GM20000 (cell line): ENCODE measurements around the gene CCN6.
"Not testable (repeated sequence)": the region's sequence is repeated elsewhere in the genome, so short reads cannot be mapped to it uniquely, and the experiment has no call there.

Source experiments
- DNase-seq: peaks from one replicate; pipeline ENCODE4 v3.0.0; 2012; ENCODE audit warnings: low spot score
- TF ChIP-seq, protein P1 (sequence below): IDR thresholded peaks from 2 replicates; pipeline ENCODE4 v1.5.1; 2012; ENCODE audit warnings: mild to moderate bottlenecking, control low read depth; ENCODE audit errors: extremely low read depth, missing control alignments

The CCN6 gene

DNA sequence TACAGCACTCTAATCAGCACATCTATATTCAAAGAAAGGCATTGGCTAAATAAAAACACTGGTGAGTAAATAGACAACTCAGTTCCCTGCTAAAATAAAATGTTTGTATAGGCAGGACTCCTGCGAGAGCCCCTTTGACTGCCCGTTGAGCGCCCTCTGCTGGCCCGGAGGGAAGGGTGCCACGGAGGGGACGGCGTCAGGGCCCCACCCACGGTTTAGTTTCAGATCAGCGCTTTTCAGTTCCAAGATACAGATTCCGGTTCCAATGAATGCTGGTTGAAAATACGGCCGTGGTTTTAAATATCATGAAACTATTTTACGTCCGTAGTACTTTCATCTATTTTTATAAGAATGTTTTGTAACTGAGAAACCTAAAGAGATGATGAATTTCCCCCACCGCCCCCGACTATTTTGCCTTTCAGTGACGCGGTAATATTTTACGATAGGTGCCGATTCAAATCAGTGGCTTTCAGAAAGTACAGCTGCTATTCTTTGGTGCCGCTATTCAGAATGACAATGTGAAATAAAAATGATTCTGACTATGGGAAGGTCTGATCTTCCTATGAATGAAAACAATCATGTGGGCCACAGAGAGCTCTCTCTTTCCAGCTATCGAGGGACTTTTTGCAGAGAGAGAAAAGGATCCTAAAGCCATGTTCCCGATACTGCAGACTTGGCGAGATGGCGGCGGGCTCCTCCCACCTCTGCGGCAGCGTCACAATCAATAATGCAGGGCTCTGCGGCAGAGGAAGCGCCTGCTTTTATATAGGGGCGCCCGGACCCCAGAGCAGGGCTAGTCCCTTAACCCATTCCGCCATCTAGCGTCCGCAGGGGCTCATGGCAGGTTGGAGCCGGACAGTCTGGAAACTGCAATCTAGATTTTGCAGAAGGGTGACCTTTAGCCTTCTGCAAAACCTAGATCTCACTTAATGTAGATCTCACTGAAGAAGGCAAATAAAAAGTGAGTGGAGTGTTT is 10.6 kb upstream of the CCN6 start:
- TF ChIP-seq, protein P1, sequence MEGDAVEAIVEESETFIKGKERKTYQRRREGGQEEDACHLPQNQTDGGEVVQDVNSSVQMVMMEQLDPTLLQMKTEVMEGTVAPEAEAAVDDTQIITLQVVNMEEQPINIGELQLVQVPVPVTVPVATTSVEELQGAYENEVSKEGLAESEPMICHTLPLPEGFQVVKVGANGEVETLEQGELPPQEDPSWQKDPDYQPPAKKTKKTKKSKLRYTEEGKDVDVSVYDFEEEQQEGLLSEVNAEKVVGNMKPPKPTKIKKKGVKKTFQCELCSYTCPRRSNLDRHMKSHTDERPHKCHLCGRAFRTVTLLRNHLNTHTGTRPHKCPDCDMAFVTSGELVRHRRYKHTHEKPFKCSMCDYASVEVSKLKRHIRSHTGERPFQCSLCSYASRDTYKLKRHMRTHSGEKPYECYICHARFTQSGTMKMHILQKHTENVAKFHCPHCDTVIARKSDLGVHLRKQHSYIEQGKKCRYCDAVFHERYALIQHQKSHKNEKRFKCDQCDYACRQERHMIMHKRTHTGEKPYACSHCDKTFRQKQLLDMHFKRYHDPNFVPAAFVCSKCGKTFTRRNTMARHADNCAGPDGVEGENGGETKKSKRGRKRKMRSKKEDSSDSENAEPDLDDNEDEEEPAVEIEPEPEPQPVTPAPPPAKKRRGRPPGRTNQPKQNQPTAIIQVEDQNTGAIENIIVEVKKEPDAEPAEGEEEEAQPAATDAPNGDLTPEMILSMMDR, result peak; percentile 95
- DNase-seq, result peak; percentile 88

DNA sequence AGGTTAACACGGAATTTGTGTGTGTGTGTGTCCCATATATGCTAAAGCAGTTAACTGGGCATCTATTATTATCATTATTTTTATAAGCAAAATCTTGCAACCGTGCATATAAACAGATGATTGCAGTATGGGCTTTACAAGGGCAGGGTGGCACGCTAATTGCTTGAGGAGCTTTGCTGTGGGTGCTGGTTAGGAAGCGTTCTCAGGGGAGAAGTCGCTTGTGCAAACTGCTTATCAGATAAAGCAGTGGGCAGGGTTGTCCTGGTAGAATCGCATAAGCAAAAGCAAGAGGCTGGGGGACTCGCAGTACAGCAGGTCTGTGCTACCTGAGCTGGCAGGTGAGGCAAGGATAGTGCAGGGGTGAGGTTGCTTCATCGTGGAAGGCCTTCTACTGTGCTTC is 9.7 kb upstream of the CCN6 start:
- TF ChIP-seq, protein P1, result no peak
- no peak for DNase-seq

DNA sequence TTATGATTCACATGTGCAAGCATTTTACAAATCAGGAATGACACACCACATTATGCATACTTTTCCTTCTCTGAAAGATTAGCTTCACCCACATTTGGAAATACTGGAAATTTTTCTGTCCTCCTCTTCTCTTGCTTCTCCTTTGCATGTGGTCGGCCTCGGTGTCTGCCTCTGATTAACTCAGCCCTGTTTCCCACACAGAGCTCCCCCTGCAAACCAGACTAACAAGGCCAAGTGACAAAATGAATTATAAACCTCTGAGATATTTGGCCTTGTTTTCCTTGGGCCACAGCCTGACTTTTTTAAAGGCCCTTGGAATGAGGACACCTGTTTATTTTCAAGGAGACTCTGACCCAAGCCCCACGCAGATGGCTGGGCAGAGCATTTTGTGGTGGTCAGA is 9.0 kb upstream of the CCN6 start:
- no peak for DNase-seq
- TF ChIP-seq, protein P1, result no peak

DNA sequence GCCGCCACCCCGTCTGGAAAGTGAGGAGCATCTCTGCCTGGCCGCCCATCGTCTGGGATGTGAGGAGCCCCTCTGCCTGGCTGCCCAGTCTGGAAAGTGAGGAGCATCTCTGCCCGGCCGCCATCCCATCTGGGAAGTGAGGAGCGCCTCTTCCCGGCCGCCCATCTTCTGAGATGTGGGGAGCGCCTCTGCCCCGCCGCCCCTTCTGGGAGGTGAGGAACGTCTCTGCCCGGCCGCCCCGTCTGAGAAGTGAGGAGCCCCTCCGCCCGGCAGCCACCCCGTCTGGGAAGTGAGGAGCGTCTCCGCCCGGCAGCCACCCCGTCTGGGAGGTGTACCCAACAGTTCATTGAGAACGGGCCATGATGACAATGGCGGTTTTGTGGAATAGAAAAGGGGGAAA is 6.4 kb upstream of the CCN6 start:
- not testable (repeated sequence) for DNase-seq

DNA sequence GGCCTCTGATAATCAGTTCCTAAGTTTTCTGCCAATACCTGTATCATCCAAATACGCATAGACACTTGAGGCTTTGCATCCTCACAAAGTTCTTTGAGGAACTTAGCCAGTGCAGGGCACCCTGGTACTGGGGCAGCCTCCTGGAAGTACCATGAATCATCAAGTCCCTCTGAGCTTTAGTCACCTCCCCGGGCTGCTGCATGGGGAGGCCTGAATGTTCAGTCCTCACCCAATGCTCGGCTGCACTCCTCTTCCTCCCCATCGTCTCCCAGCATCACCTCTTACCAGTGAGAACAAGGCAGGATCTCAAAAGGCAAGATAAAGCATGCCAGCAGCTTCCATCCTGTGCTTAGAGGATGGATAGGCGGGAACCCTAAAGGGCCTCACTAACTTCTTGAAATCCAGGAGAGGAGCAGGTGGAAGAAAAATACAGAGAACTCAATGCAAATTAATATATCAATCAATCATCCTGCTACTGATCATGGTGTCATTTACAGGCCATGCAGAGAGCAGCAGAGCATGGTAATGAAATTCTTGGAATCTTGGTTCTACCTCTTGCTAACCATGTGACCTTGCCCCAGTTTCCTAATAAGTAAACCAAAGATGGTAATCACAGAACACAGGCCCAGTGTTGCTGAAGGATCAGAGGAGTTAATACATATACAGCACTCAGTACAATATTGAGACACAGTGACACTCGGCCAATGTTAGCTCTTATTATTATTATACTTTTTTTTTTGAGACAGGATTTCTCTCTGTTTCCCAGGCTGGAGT is 4.7 kb upstream of the CCN6 start:
- DNase-seq, result no peak
- TF ChIP-seq, protein P1, result no peak

DNA sequence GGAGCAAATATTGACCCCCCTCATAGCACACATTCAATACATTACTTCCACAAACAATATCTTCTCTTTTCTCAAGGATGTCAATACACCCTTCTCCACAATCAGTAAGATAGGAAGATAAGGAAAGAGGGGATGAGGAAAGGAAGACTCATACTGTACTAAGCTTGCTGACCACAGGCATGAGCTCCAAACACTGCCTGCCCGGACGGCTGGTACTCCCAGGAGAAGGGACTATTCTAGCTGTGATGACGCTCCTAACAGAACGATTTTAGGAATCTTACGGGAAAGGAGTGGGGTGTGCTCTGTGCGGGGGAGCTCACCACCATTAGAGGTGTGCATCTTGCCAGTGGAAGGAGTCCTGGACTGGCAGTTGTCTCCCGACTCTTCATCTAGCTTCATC is 3.9 kb upstream of the CCN6 start:
- no peak for DNase-seq
- TF ChIP-seq, protein P1, result no peak

DNA sequence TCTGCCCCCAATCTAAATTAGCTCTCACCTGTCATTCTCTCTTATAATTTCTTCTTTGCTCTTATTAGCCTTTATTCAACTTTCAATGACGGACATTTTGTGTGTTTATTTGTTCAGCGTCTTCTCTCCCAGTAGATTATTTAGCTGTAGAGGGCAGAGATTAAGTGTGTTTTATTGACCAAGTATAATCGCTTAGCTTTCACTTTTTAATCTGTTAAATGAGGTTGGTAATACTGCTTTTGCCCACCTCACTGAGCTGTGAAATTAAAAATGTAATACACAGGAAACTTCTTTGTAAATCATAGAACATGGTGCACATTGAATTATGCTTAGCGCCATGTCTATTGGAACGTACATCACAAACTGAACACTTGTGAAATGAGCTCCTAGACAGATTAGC is 3.5 kb upstream of the CCN6 start:
- no peak for DNase-seq
- TF ChIP-seq, protein P1, result no peak

DNA sequence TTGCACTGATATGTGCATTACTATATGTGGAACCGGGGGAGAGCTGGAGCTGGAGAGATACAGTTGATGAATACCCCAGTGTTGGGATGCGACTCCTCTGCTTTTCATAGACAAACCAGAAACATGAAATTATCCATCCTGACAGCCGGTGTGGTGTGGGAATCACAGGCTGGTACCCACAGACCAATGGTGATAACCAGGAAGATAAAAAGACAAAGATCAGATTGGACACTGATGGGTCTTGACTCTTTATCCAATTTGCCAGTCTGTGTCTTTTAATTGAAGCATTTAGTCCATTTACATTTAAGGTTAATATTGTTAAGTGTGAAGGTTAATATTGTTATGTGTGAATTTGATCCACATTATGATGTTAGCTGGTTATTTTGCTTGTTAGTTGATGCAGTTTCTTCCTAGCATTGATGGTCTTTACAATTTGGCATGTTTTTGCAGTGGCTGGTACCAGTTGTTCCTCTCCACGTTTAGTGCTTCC is 2.6 kb upstream of the CCN6 start:
- DNase-seq, result not testable (repeated sequence)
